ENCODE results near the gene GCAT.
A peak's percentile ranks its signal among the peaks of the same experiment; 100 is the strongest.

The GCAT gene

DNA sequence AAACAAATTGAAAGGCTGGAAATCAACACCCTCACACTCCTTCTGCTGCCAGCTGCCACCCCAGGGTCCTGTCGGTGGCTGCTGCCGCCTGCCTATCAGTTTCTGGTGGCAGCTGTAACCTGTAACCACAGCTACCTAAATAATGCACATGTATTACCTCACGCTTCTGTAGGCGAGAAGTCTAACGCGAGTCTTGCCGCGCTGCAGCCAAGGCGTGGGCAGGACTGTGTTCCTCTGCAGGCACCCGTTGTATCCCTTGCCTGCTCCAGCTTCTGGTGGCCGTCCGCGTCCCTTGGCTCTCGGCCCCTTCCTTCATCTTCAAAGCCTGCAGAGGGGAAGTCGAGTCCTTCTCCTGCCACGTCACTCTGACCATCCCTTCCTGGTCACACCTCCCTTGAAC, 44.1 kb upstream of the GCAT start:
- CTCF ChIA-PET: no interaction called here
- DNase-seq (ENCODE audit: low spot score): no peak
- peak overlapping the region; percentile 50 for H3K27ac ChIP-seq
- POLR2A ChIA-PET (ENCODE audit: low non-redundant PET): no interaction called here
- TF ChIP-seq, protein P1, sequence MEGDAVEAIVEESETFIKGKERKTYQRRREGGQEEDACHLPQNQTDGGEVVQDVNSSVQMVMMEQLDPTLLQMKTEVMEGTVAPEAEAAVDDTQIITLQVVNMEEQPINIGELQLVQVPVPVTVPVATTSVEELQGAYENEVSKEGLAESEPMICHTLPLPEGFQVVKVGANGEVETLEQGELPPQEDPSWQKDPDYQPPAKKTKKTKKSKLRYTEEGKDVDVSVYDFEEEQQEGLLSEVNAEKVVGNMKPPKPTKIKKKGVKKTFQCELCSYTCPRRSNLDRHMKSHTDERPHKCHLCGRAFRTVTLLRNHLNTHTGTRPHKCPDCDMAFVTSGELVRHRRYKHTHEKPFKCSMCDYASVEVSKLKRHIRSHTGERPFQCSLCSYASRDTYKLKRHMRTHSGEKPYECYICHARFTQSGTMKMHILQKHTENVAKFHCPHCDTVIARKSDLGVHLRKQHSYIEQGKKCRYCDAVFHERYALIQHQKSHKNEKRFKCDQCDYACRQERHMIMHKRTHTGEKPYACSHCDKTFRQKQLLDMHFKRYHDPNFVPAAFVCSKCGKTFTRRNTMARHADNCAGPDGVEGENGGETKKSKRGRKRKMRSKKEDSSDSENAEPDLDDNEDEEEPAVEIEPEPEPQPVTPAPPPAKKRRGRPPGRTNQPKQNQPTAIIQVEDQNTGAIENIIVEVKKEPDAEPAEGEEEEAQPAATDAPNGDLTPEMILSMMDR (conservative IDR thresholded peaks at IDR 0.05; ENCODE audit: low read depth): no peak

DNA sequence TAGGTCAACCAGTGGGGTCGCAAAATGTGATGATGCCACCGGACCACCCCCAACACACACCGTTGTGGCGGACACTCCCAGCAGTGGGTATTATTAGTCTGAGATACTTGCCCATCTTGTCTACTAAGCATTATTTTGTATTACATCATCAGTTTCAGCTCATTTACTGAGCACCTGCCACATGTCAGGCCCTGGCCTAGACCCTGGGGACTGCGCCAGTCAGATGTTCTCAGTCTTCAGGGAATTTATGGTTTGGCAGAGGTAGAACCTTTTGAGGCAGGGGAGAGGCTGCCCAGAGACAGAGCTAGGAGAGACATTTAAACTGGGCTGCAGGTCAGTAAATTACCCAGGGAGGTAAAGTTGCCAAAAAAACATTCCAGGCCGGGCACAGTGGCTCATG, 43.1 kb upstream of the GCAT start:
- CTCF ChIA-PET: interaction anchor here (0.6 kb wide), 1 partner anchor 17 kb away, joined by 4 read pairs; no protein-coding TSS in a partner anchor
- peak overlapping the region; percentile 45 for H3K27ac ChIP-seq
- POLR2A ChIA-PET (ENCODE audit: low non-redundant PET): no interaction called here
- TF ChIP-seq, protein P1 (conservative IDR thresholded peaks at IDR 0.05; ENCODE audit: low read depth): no peak
- DNase-seq (ENCODE audit: low spot score): no peak

DNA sequence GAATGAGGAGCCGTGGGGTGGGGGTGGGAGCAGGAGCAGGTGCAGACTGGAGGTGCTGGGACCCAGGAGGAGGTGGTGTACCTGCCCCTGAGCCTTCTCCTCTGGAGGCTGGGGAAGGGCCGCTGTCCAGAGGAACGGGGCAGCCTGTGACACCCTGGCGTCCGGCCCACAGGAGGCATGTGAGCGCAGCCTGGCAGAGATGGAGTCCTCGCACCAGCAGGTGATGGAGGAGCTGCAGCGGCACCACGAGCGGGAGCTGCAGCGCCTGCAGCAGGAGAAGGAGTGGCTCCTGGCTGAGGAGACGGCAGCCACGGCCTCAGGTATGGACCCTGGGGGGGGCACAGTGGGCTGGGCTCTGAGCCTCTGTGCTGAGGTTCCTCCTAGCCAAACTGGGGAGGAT, 42.2 kb upstream of the GCAT start:
- peak overlapping the region; percentile 45 for H3K27ac ChIP-seq
- ChIA-PET POLR2A (ENCODE audit: low non-redundant PET) (no interaction called here), CTCF (interaction anchor here (0.6 kb wide), 1 partner anchor 16 kb away, joined by 4 read pairs; no protein-coding TSS in a partner anchor)
- DNase-seq (ENCODE audit: low spot score): no peak
- TF ChIP-seq, protein P1 (conservative IDR thresholded peaks at IDR 0.05; ENCODE audit: low read depth): no peak

DNA sequence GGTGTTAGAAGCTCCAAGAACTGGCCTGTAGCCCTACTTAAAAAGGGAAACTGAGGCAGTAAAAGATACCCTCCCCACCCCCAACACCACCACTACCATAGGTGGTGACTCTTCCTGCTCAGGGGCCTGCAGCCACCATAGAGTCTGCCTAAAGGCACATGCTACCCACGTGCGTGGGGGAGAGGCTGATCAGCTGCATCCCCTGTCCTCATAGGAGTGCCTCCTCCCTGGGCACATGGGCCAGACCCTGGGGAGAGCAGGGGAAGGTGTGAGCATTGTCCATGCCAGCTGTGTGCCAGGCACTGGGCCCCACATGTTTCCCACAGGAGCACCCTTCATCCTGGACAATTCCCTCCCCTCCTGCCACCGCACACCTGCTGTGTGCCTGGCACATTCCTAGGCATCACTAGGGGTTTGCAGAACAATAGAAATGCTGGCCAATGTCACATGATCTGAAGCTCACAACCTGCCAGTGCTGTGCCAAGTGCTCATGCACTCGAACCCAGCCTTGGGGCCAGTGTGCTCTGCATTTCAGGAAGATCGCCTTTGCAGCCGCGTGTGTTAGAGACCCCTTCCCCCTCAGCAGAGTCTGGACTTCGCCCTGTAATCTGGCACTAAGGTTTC, 41.7 kb upstream of the GCAT start:
- peak overlapping the region; percentile 45 for H3K27ac ChIP-seq
- TF ChIP-seq, protein P1 (conservative IDR thresholded peaks at IDR 0.05; ENCODE audit: low read depth): no peak
- POLR2A ChIA-PET (ENCODE audit: low non-redundant PET): no interaction called here
- CTCF ChIA-PET: interaction anchor here (0.8 kb wide), 1 partner anchor 33 kb away, joined by 3 read pairs; no protein-coding TSS in a partner anchor
- DNase-seq (ENCODE audit: low spot score): no peak

DNA sequence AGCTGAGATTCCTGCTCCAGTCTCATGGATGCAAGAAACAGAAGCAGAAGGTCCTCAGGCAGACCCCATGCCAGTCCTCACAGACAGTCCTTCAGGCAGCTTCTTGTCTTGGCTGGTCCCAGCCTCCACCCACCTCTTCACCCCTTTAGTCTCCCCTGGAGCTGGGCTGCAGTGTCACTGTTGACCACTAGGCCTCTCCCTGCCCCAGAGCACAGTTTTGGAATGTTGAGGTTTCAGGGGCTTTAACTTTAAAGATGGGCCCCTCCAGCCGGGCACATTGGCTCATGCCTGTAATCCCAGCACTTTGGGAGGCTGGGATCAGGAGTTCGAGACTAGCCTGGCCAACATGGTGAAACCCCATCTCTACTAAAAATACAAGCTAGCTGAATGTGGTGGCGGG, 39.5 kb upstream of the GCAT start:
- ChIA-PET POLR2A (ENCODE audit: low non-redundant PET) (interaction anchor here (0.7 kb wide), 1 partner anchor 16 kb away, joined by 7 read pairs; no protein-coding TSS in a partner anchor), CTCF (interaction anchor here (0.6 kb wide), 1 partner anchor 327 kb away, joined by 4 read pairs; no protein-coding TSS in a partner anchor)
- peak overlapping the region; percentile 27; the same call in 1 of the 2 replicates for H3K27ac ChIP-seq
- no peak for DNase-seq (ENCODE audit: low spot score)
- TF ChIP-seq, protein P1 (conservative IDR thresholded peaks at IDR 0.05; ENCODE audit: low read depth): no peak; the same call in 1 of the 2 replicates

DNA sequence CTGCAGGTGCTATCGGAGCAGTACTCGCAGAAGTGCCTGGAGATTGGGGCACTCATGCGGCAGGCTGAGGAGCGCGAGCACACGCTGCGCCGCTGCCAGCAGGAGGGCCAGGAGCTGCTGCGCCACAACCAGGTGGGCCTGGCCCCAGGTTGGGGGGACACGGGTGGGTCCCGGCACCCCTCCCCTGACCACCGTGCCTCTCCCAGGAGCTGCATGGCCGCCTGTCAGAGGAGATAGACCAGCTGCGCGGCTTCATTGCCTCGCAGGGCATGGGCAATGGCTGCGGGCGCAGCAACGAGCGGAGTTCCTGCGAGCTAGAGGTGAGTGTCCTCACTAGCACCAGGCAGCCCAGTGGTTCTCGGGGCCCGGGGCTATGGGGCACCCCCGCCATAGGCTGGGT, 38.7 kb upstream of the GCAT start:
- ChIA-PET POLR2A (ENCODE audit: low non-redundant PET) (no interaction called here), CTCF (no interaction called here)
- H3K27ac ChIP-seq: peak overlapping the region; percentile 27
- TF ChIP-seq, protein P1 (conservative IDR thresholded peaks at IDR 0.05; ENCODE audit: low read depth): no peak
- DNase-seq (ENCODE audit: low spot score): no peak
